GM10847 (cell line): ENCODE measurements around the gene CDH4.

ENCODE experiments used
- POLR2A ChIP-seq: IDR thresholded peaks from 2 replicates; pipeline ENCODE4 v1.6.1; 2011; ENCODE audit not compliant: insufficient read length; ENCODE audit errors: extremely low read depth

The CDH4 gene

GRCh38 chr20:61852268-61853072 is 600.4 kb downstream of the CDH4 start:
- TF ChIP-seq POLR2A: no peak

GRCh38 chr20:61853073-61854005 is 601.3 kb downstream of the CDH4 start:
- TF ChIP-seq POLR2A: no peak

- TF ChIP-seq POLR2A: no peak
Observed at GRCh38 chr20:61855286-61855685, 603.2 kb downstream of the CDH4 start.

DNA sequence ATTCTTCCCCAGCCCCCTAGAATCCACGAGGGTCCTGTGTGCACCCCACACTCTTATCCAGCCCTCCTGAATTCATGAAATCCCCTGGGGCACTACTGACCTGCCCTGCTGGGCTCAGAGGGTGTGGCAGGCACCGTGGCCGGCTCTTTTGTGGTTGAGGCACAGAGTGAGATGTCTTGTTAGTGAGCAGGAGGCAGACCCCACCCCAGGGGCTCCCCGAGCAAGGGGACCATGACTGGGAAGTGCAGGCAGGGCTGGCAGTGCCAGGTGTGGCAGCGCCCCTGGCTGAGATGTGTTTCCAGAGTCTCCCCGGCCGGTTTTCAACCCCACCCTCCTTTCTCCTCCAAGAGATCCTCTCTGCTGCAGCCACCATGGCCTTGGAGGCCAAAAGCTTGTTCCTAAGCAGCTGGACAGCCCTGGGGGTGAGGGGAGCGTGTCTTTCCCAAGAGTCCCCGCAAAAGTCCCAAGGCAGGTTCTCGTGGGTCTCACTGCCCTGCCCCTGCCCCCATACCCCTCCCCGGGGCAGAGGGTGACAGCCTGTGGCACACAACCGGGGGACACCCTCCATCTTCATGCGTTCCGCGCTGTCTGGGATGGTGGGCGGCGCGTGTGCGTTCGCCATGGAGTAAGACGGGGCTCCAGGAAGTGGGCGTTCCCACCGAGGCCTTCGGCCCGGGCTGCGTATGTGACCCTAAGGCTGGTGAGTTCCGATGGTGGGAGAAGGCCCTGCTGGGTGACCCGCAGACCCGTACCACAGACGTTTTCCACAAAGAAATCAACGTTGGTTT is 604.8 kb downstream of the CDH4 start:
- no peak for TF ChIP-seq POLR2A

DNA sequence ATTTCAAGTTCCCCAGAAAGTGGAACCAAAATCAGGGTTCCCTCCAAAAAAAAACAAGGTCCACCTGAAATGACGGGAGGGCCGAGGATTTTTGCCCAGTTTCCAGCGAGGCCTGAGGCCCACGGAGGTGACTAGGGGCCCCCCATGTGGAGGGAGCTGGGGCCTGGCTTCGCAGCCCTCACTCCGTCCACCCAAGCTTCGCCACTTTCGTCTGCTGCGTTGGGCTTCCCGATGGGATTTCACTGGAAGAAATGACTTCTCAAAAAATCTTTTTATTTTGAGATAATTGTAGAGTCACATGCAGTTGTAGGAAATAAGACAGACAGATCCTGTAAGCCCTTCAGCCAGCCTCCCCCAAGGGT is 605.3 kb downstream of the CDH4 start:
- TF ChIP-seq POLR2A: no peak

DNA sequence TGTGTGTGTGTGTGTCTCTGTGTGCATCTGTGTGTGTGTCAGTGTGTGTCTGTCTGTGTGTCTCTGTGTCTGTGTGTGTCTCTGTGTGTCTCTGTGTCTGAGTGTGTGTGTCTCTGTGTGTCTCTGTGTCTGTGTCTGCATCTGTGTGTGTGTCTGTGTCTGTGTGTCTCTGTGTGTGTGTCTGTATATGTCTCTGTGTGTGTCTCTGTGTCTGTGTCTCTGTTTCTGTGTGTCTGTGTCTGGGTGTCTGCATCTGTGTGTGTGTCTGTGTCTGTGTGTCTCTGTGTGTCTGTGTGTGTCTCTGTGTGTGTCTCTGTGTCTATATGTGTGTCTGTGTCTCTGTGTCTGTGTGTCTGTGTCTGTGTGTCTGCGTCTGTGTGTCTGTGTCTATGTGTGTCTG is 605.8 kb downstream of the CDH4 start:
- no peak for TF ChIP-seq POLR2A

DNA sequence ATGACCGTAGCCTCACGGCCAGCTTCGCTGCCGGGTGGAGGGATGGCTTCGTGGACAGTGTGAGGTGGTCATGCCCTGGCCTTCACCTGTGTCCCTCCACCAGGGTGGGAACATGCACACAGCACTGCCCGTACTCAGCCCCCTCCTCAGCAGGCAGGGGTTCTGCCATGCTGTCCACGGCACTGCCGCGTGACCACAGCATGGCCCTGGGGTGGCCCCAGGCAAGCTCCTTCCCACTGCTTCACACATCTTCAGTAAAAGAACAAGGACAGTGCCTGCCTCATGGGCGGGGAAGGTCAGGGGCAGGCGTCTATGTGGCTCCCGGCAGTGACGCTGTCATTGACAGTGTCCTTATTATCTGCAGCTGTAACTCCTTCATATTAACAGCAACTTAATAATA is 607.7 kb downstream of the CDH4 start:
- TF ChIP-seq POLR2A: no peak

DNA sequence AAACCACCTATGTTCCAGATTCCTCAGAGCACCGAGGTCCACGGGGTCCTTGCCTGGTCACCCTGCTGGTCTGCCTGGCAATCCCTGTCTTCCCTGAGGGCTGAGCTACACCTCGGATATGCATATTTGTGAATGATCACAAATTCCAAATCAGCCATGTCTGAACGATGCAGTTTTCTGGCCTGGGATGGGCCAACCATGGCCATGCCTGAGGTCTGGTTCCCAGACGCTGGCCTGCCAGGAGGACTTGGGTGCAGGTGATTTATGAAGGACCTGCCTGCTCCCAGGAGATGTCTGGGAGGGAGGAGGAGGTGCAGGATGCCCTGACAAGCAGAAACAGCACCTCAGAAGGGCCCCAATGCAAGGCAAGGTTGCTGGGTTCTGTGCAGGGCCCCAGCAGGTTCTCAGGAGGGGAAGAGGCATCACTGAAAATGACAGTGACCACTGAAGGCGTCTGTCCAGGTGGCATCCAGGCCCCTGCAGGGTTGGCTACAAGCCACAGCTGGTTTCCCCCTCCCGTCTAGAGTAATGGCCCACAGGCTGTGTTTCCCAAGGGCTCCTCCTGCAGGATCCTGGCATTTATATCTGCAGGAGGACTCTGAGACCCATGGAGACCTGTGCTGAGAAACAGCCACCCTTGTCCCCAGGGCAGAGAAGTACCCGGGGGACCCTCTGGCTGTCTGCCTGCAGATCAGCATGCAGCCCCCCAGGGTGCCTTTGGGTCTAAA is 608.4 kb downstream of the CDH4 start:
- no peak for TF ChIP-seq POLR2A

GRCh38 chr20:61861054-61861841 is 609.2 kb downstream of the CDH4 start:
- no peak for TF ChIP-seq POLR2A

- no peak for TF ChIP-seq POLR2A
Observed at GRCh38 chr20:61861858-61862257, 609.8 kb downstream of the CDH4 start.

- TF ChIP-seq POLR2A: no peak
Observed at GRCh38 chr20:61862881-61863280, 610.8 kb downstream of the CDH4 start.

GRCh38 chr20:61864481-61864880 is 612.4 kb downstream of the CDH4 start:
- no peak for TF ChIP-seq POLR2A

- TF ChIP-seq POLR2A: no peak
Observed at GRCh38 chr20:61865353-61865752, 613.3 kb downstream of the CDH4 start.

DNA sequence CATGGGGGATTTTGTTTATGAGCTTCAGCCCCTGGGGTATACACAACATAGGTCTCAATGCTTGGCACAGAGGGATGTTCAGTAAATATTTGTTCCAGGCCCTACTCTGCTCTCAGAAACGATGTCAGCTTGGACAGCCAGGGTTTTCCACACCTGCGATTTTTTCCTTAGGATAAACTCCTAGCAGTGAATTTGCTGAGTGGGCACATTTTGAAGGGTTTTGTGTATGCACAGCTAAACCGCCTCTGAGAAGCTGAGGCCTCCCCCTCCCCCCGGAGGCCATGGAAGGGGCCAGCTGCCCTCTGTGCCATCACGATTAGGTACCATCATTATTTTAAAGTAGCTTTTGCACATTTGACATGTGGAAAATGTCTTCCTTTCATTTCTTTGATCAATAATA is 614.1 kb downstream of the CDH4 start:
- no peak for TF ChIP-seq POLR2A
